ENCODE measurements around the gene KCNT2.
"Not testable (repeated sequence)": the region's sequence is repeated elsewhere in the genome, so short reads cannot be mapped to it uniquely, and the experiment has no call there.

Gene KCNT2

GRCh38 chr1:196306421-196306820 is 301.8 kb downstream of the KCNT2 start:
- no peak for DNase-seq

GRCh38 chr1:196305216-196305615 is 303.0 kb downstream of the KCNT2 start:
- no peak for DNase-seq

- no peak for DNase-seq
Observed at GRCh38 chr1:196302981-196303380, 305.3 kb downstream of the KCNT2 start.

GRCh38 chr1:196302420-196302819 is 305.8 kb downstream of the KCNT2 start:
- no peak for DNase-seq

GRCh38 chr1:196295766-196296165 is 312.5 kb downstream of the KCNT2 start:
- peak; percentile 12 for DNase-seq

- no peak for DNase-seq
Observed at GRCh38 chr1:196278816-196279215, 329.4 kb downstream of the KCNT2 start.

- no peak for DNase-seq
Observed at GRCh38 chr1:196277860-196278259, 330.4 kb downstream of the KCNT2 start.

- DNase-seq: peak; percentile 75
Observed at GRCh38 chr1:196271212-196271947, 336.9 kb downstream of the KCNT2 start.

- not testable (repeated sequence) for DNase-seq
Observed at GRCh38 chr1:196263086-196263485, 345.2 kb downstream of the KCNT2 start.

- DNase-seq: no peak
Observed at GRCh38 chr1:196260270-196260669, 348.0 kb downstream of the KCNT2 start.

- no peak for DNase-seq
Observed at GRCh38 chr1:196259316-196259715, 348.9 kb downstream of the KCNT2 start.

GRCh38 chr1:196255762-196256161 is 352.5 kb downstream of the KCNT2 start:
- DNase-seq: no peak

GRCh38 chr1:196229546-196229945 is 378.7 kb downstream of the KCNT2 start:
- DNase-seq: no peak

- DNase-seq: no peak
Observed at GRCh38 chr1:196214866-196215265, 393.4 kb downstream of the KCNT2 start.

- DNase-seq: no peak
Observed at GRCh38 chr1:196209983-196210382, 398.3 kb downstream of the KCNT2 start.

GRCh38 chr1:196209265-196209664 is 399.0 kb downstream of the KCNT2 start:
- no peak for DNase-seq

- DNase-seq: no peak
Observed at GRCh38 chr1:196207612-196208217, 400.5 kb downstream of the KCNT2 start.

- DNase-seq: no peak
Observed at GRCh38 chr1:196205882-196206281, 402.4 kb downstream of the KCNT2 start.

GRCh38 chr1:196196486-196196885 is 411.8 kb downstream of the KCNT2 start:
- no peak for DNase-seq

- DNase-seq: no peak
Observed at GRCh38 chr1:196193896-196194559, 414.2 kb downstream of the KCNT2 start.

- no peak for DNase-seq
Observed at GRCh38 chr1:196183941-196184340, 424.3 kb downstream of the KCNT2 start.

GRCh38 chr1:196181594-196181878 is 426.7 kb downstream of the KCNT2 start:
- DNase-seq: no peak

- no peak for DNase-seq
Observed at GRCh38 chr1:196180847-196181593, 427.2 kb downstream of the KCNT2 start.
